ENCODE measurements around the gene MAML2.
"Not testable (repeated sequence)": the region's sequence is repeated elsewhere in the genome, so short reads cannot be mapped to it uniquely, and the experiment has no call there.

MAML2 gene

GRCh38 chr11:96187822-96188221, 155.2 kb downstream of the MAML2 start:
- DNase-seq (ENCODE audit: low read depth), result no peak

GRCh38 chr11:96186806-96187205, 156.2 kb downstream of the MAML2 start:
- DNase-seq (ENCODE audit: low read depth), result no peak

GRCh38 chr11:96185220-96185768, 157.7 kb downstream of the MAML2 start:
- DNase-seq (ENCODE audit: low read depth), result no peak

GRCh38 chr11:96180937-96181336, 162.1 kb downstream of the MAML2 start:
- not testable (repeated sequence) for DNase-seq (ENCODE audit: low read depth)

GRCh38 chr11:96180341-96180740, 162.7 kb downstream of the MAML2 start:
- DNase-seq (ENCODE audit: low read depth), result no peak

GRCh38 chr11:96179905-96180304, 163.1 kb downstream of the MAML2 start:
- DNase-seq (ENCODE audit: low read depth), result no peak

GRCh38 chr11:96178887-96179279, 164.1 kb downstream of the MAML2 start:
- no peak for DNase-seq (ENCODE audit: low read depth)

- no peak for DNase-seq (ENCODE audit: low read depth)
These were observed 164.7 kb downstream of the MAML2 start for GRCh38 chr11:96178049-96178886.

- no peak for DNase-seq (ENCODE audit: low read depth)
These were observed 165.8 kb downstream of the MAML2 start for GRCh38 chr11:96177146-96177545.

GRCh38 chr11:96173906-96174305, 169.1 kb downstream of the MAML2 start:
- no peak for DNase-seq (ENCODE audit: low read depth)

GRCh38 chr11:96173422-96173821, 169.6 kb downstream of the MAML2 start:
- no peak for DNase-seq (ENCODE audit: low read depth)

GRCh38 chr11:96172604-96173003, 170.4 kb downstream of the MAML2 start:
- no peak for DNase-seq (ENCODE audit: low read depth)

GRCh38 chr11:96169250-96169649, 173.7 kb downstream of the MAML2 start:
- no peak for DNase-seq (ENCODE audit: low read depth)

- DNase-seq (ENCODE audit: low read depth), result peak; percentile 88
These were observed 174.4 kb downstream of the MAML2 start for GRCh38 chr11:96168623-96169022.

GRCh38 chr11:96167787-96168186, 175.2 kb downstream of the MAML2 start:
- no peak for DNase-seq (ENCODE audit: low read depth)

GRCh38 chr11:96167203-96167758, 175.7 kb downstream of the MAML2 start:
- DNase-seq (ENCODE audit: low read depth), result no peak

GRCh38 chr11:96162816-96163499, 180.0 kb downstream of the MAML2 start:
- DNase-seq (ENCODE audit: low read depth), result peak; percentile 93

- no peak for DNase-seq (ENCODE audit: low read depth)
These were observed 181.5 kb downstream of the MAML2 start for GRCh38 chr11:96161307-96162089.

GRCh38 chr11:96160732-96161306, 182.2 kb downstream of the MAML2 start:
- no peak for DNase-seq (ENCODE audit: low read depth)

- no peak for DNase-seq (ENCODE audit: low read depth)
These were observed 183.0 kb downstream of the MAML2 start for GRCh38 chr11:96159968-96160367.

- DNase-seq (ENCODE audit: low read depth), result no peak
These were observed 184.9 kb downstream of the MAML2 start for GRCh38 chr11:96158126-96158525.

- DNase-seq (ENCODE audit: low read depth), result no peak
These were observed 185.5 kb downstream of the MAML2 start for GRCh38 chr11:96157517-96157873.
